Lower leg skin (tissue), 3 donors: ENCODE results near the gene ECM2.

Source experiments
- CTCF ChIP-seq, 3 donors: fragments of 450-650 bp; IDR thresholded peaks; one replicate each; pipeline ENCODE4 v1.5.1; 2016; ENCODE audit warnings: antibody characterized with exemption in 3 of 3, mild to moderate bottlenecking in 3 of 3, moderate library complexity in 2 of 3
- POLR2A ChIP-seq, 2 donors: fragments of 450-650 bp; IDR thresholded peaks; one replicate each; pipeline ENCODE4 v1.6.1; 2016 to 2017; ENCODE audit warnings: antibody characterized with exemption in 2 of 2, mild to moderate bottlenecking in 1 of 2, moderate library complexity in 1 of 2

GRCh38 chr9:92534204-92534603, 1.6 kb downstream of the ECM2 start:
- TF ChIP-seq POLR2A (IDR thresholded peaks at IDR 0.05) (no peak), CTCF (IDR thresholded peaks at IDR 0.05) (no peak)
